Activated CD4-positive, alpha-beta T cell treated with anti-CD3 and anti-CD28 coated beads, Interleukin-2, amount 50 U/mL, for 16 hours (primary cell): ENCODE data around the gene DMRT1.

Source experiments
- DNase-seq: peaks from one replicate; pipeline ENCODE4 v3.0.0-alpha.2; 2020

Gene DMRT1

DNA sequence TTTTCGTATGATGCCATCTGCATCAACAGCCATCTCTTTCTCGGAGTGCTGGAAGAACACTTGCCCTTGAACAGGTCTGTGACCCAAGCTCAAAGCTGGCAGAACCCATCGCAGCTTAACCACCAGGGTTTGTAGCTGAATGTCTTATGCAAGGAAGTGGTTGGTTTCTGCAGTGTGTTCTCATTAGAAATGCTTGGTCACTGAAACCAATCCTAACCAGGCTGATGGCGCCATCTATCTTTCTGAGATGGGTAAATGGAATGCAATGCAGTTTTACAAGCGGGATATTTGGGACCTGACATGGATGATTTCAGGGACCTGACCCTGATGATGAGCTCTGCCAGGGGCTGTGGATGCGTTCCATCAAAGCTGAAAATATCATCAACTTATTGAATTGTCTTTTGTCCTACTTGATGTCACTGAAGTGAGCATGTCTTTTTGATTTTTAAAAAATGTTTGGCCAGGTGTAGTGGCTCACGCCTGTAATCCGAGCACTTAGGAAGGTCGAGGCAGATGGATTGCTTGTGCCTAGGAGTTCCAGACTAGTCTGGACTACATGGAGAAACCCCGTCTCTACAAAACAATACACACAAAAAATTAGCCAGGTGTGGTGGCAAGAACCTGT lies 163.7 kb downstream of the DMRT1 start:
- DNase-seq = peak; percentile 55

GRCh38 chr9:1007312-1007711 lies 165.8 kb downstream of the DMRT1 start:
- DNase-seq = no peak

DNA sequence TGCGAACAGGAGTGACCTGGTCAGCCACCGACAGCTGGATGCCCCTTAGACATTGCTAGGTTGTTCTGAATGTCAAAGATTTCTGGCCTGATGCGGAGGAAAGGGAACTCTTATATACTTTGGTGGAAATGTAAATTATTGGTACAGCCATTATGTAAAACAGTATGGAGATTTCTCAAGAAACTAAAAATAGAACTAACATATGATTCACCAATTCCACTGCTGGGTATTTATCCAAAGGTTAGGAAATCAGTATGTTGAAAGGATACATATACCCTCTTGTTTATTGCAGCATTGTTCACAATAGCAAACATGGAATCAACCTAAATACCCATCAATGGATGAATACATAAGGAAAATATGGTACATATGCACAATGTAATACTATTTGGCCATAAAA lies 166.7 kb downstream of the DMRT1 start:
- no peak for DNase-seq

DNA sequence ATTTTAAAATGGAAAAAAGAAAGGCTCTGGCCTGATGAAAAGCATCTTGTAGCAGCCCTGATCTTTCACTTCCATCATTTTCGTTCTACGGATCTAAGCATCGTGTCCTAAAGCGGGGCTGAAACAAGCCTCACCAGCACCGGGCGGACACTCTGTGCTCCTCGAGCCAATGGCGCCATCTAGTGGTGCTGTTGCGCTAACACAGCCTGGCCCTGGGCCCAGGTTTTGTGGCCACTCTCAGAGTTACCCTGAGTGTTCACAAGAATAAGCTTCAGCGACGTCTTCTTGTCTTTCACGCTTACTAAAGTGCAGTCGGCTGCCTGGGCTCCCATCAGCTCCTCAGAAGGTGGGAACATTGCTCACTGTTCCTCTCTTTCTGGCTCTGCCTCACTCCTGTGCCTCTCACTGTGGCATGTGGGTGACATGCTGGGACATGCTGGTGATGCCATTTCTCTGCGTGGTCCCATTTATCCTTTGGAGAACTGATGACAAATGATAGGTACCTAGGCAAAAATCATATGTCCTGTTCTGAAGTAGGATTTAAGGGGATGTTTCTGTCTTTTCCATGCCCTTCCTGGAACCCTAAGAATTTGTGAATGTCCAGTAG lies 167.7 kb downstream of the DMRT1 start:
- peak; percentile 84 for DNase-seq

GRCh38 chr9:1013021-1013420 lies 171.5 kb downstream of the DMRT1 start:
- no peak for DNase-seq

- no peak for DNase-seq
Observed at GRCh38 chr9:1014225-1014624, 172.7 kb downstream of the DMRT1 start.

DNA sequence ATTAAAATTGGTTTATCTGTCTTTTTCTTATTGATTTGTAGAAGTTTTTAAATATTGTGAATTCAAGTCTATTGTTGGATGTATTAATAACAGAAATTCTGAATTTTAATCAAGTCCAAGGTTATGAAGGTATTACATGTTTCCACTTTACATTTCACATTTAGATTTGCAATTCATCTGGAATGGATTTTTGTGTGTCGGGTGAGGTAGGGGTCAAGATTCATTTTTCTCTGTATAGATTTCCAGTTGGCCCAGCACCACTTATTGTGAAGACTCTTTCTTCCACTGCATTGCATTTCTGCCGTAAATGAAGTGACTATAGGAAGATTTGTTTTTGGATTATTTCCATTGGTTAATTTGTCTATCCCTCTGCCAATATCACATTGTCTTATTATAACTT lies 173.1 kb downstream of the DMRT1 start:
- DNase-seq = no peak

DNA sequence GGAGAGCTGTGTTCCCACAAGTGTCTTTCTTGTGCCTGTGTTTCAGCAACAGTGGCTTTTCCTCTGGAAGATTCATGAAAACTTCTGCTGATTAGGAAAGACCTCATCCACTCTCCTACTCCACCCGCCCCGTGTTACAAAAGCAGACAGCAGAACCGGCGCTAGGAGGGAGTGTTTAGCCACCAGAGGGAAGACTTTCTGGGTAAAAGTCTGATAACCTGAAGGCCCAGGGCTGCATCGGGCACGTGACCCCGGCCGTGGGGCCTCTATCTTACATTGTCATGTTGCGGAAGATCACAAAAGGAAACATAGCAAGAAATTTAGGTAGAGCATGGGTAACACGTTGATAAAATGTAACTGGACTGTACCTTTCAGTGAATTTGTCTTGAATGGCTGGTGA lies 176.6 kb downstream of the DMRT1 start:
- no peak for DNase-seq
